ENCODE measurements around the gene KNOP1. TPM values are rescaled to one million over a fixed set of nuclear protein-coding genes. Genes with fewer than 3 reads are reported as not detected.

KNOP1 gene
- total RNA-seq, 1 donor from 2014 or later: 11.5 TPM

- Histone ChIP-seq H3K27me3 (ENCODE audit: control insufficient read depth in 3 of 3, insufficient read depth in 3 of 3, low read length in 3 of 3) (no peaks in the 10 kb centered on the region), H3K36me3 (ENCODE audit: control insufficient read depth in 3 of 3, insufficient read depth in 3 of 3, low read length in 3 of 3) (peaks cover 0 to 5% (median 0%) of the 10 kb centered on the region in 3 donors), H3K9me3 (ENCODE audit: control insufficient read depth in 3 of 3, low read length in 3 of 3) (no peaks in the 10 kb centered on the region), H3K9ac (ENCODE audit: low read depth in 1 of 3, low read length in 3 of 3) (no peak overlapping the region), H3K4me3 (ENCODE audit: low read length in 3 of 3) (no peak overlapping the region), H3K27ac (ENCODE audit: low read depth, low read length) (no peak overlapping the region), H3K4me1 (ENCODE audit: control insufficient read depth in 3 of 3, insufficient read depth in 3 of 3, low read length in 3 of 3) (no peaks in the 10 kb centered on the region)
These were observed 23.3 kb upstream of the KNOP1 start for GRCh38 chr16:19741354-19741753.

DNA sequence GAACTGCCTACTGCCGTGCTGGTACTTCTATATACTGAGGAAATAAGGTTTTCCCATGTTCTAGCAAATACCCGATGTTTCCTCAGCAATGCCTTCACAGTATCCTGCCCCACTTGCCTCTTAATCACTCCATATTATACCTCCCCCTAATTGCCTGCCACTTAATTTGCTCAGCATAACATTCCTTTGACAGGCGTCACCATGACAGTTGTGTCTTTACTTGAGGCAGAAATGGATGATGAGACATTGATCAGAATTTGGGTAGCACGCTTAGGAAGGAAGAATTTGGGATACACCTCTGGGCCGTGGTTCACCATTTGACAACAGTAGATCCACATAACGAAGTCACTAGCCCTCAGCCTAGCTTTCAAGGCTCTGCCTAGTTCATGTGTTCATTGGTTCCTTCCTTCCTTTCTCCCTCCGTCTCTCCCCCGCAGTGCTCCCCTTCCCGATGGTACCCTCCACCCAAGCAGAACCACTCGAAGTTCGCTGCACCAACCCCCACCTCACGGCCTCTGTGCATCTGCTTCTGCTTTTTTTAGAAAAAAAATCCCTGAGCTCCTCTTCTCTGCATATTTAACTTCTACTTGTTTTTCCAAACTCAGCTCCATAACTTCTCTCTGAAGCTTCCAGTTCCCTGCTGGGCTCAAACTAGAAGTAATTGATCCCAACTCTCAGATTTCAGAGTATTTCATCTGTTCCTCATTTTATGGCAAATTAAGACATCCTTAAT is 19.4 kb upstream of the KNOP1 start:
- Histone ChIP-seq H3K27me3 (ENCODE audit: control insufficient read depth in 3 of 3, insufficient read depth in 3 of 3, low read length in 3 of 3) (no peaks in the 10 kb centered on the region), H3K4me1 (ENCODE audit: control insufficient read depth in 3 of 3, insufficient read depth in 3 of 3, low read length in 3 of 3) (peaks cover 6 to 15% (median 9%) of the 10 kb centered on the region in 3 donors), H3K9ac (ENCODE audit: low read depth in 1 of 3, low read length in 3 of 3) (no peak overlapping the region), H3K4me3 (ENCODE audit: low read length in 3 of 3) (no peak overlapping the region), H3K9me3 (ENCODE audit: control insufficient read depth in 3 of 3, low read length in 3 of 3) (no peaks in the 10 kb centered on the region), H3K36me3 (ENCODE audit: control insufficient read depth in 3 of 3, insufficient read depth in 3 of 3, low read length in 3 of 3) (peaks cover 0 to 5% (median 0%) of the 10 kb centered on the region in 3 donors), H3K27ac (ENCODE audit: low read depth, low read length) (no peak overlapping the region)

DNA sequence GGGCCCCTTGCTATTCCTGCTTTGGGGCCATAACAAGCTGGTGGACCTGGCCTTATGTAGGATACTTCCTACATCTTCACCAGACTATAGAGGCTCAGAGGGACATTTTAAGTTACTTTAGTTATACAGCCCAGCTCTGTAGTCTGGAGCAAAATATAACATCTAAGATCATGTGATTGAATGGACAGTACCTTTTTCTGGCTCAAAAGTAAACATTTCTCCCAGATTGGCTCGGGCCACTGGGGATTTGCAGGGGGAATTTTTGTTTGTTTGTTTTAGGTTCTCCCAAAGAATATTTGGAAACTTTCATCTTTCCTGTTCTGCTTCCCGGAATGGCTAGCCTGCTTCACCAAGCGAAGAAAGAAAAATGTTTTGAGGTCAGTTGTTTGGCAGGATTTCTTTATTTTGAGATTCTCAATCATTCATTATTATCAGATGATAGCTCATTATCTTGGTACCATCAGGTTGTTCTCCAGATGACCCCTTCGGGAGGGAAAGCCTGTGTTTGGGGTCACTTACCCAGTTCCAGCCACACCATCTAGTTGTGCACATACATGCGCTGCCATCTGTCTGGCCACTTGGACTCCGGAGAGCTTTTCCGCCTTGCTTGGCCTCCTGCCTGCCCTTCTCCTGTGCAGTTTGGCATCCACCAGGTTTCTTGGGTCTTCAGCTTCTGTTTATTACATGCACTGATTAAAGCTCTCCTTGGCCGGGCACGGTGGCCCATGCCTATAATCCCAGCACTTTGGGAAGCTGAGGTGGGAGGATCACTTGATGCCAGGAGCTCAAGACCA is 17.2 kb upstream of the KNOP1 start:
- no peaks in the 10 kb centered on the region for H3K9me3 ChIP-seq (ENCODE audit: control insufficient read depth in 3 of 3, low read length in 3 of 3)
- peak overlapping the region; percentile 44 for H3K27ac ChIP-seq (ENCODE audit: low read depth, low read length)
- peaks cover 6 to 15% (median 9%) of the 10 kb centered on the region in 3 donors for H3K4me1 ChIP-seq (ENCODE audit: control insufficient read depth in 3 of 3, insufficient read depth in 3 of 3, low read length in 3 of 3)
- no peaks in the 10 kb centered on the region for H3K27me3 ChIP-seq (ENCODE audit: control insufficient read depth in 3 of 3, insufficient read depth in 3 of 3, low read length in 3 of 3)
- H3K36me3 ChIP-seq (ENCODE audit: control insufficient read depth in 3 of 3, insufficient read depth in 3 of 3, low read length in 3 of 3): peaks cover 0 to 5% (median 0%) of the 10 kb centered on the region in 3 donors
- H3K9ac ChIP-seq (ENCODE audit: low read depth in 1 of 3, low read length in 3 of 3): no peak overlapping the region
- no peak overlapping the region for H3K4me3 ChIP-seq (ENCODE audit: low read length in 3 of 3)

GRCh38 chr16:19733551-19733950 is 15.5 kb upstream of the KNOP1 start:
- Histone ChIP-seq H3K4me1 (ENCODE audit: control insufficient read depth in 3 of 3, insufficient read depth in 3 of 3, low read length in 3 of 3) (peaks cover 6 to 15% (median 9%) of the 10 kb centered on the region in 3 donors), H3K9ac (ENCODE audit: low read depth in 1 of 3, low read length in 3 of 3) (no peak overlapping the region), H3K9me3 (ENCODE audit: control insufficient read depth in 3 of 3, low read length in 3 of 3) (no peaks in the 10 kb centered on the region), H3K36me3 (ENCODE audit: control insufficient read depth in 3 of 3, insufficient read depth in 3 of 3, low read length in 3 of 3) (peaks cover 0 to 3% (median 0%) of the 10 kb centered on the region in 3 donors), H3K4me3 (ENCODE audit: low read length in 3 of 3) (no peak overlapping the region), H3K27ac (ENCODE audit: low read depth, low read length) (no peak overlapping the region), H3K27me3 (ENCODE audit: control insufficient read depth in 3 of 3, insufficient read depth in 3 of 3, low read length in 3 of 3) (no peaks in the 10 kb centered on the region)

DNA sequence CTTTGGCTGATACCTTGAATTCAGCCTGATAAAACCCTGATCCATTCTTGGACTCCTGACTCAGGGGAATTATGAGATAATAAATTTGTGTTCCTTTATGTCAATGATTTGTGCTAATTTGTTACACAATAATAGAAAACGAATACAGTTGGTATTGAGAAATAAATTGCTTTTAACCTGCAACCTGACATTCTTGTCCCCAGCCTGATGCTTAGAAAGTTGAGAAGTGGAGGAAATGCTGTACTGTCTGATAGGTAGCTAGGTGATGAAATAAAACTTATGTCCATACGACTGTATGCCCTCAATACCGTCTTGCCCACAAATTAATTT is 10.6 kb upstream of the KNOP1 start:
- no peaks in the 10 kb centered on the region for H3K9me3 ChIP-seq (ENCODE audit: control insufficient read depth in 3 of 3, low read length in 3 of 3)

GRCh38 chr16:19722981-19723380 is 5.0 kb upstream of the KNOP1 start:
- Histone ChIP-seq H3K9me3 (ENCODE audit: control insufficient read depth in 3 of 3, low read length in 3 of 3) (no peaks in the 10 kb centered on the region), H3K4me3 (ENCODE audit: low read length in 3 of 3) (no peak overlapping the region), H3K36me3 (ENCODE audit: control insufficient read depth in 3 of 3, insufficient read depth in 3 of 3, low read length in 3 of 3) (no peaks in the 10 kb centered on the region), H3K27me3 (ENCODE audit: control insufficient read depth in 3 of 3, insufficient read depth in 3 of 3, low read length in 3 of 3) (no peaks in the 10 kb centered on the region), H3K9ac (ENCODE audit: low read depth in 1 of 3, low read length in 3 of 3) (no peak overlapping the region), H3K27ac (ENCODE audit: low read depth, low read length) (no peak overlapping the region), H3K4me1 (ENCODE audit: control insufficient read depth in 3 of 3, insufficient read depth in 3 of 3, low read length in 3 of 3) (peaks cover 6 to 13% (median 6%) of the 10 kb centered on the region in 3 donors)

More for the DNA sequence above, 10.6 kb upstream of the KNOP1 start:
- no peak overlapping the region for H3K4me3 ChIP-seq (ENCODE audit: low read length in 3 of 3)
- H3K9ac ChIP-seq (ENCODE audit: low read depth in 1 of 3, low read length in 3 of 3): no peak overlapping the region
- H3K27me3 ChIP-seq (ENCODE audit: control insufficient read depth in 3 of 3, insufficient read depth in 3 of 3, low read length in 3 of 3): no peaks in the 10 kb centered on the region
- no peaks in the 10 kb centered on the region for H3K4me1 ChIP-seq (ENCODE audit: control insufficient read depth in 3 of 3, insufficient read depth in 3 of 3, low read length in 3 of 3)
- H3K27ac ChIP-seq (ENCODE audit: low read depth, low read length): no peak overlapping the region
- H3K36me3 ChIP-seq (ENCODE audit: control insufficient read depth in 3 of 3, insufficient read depth in 3 of 3, low read length in 3 of 3): no peaks in the 10 kb centered on the region

DNA sequence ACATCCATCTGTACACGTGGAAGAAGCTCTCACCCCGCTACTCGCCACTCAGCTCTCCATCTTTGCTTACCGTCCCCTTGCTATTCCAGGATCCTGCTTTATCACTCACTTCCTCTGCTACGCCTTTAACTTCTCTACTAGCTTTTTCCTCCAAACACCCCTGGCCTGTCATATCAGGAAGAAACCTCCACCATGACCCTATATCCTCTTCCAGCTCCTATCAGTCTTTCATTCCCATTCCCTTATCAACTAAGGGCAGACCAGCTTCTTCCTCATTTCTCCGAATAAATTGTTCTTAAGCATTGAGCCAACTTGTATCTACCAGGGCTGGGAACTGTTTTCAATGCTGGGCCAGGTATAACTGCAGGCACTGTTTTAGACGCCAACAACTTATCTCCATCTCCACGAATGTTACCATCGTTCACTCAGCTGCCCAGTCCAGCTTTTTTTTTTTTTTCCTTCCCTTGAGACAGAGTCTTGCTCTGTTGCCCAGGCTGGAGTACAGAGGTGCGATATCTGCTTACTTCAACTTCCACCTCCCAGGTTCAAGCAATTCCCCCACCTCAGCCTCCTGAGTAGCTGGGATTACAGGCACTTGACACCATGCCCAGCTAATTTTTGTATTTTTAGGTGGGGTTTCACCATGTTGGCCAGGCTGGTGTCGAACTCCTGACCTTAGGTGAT is 4.4 kb upstream of the KNOP1 start:
- H3K4me1 ChIP-seq (ENCODE audit: control insufficient read depth in 3 of 3, insufficient read depth in 3 of 3, low read length in 3 of 3): peaks cover 7 to 15% (median 8%) of the 10 kb centered on the region in 3 donors
- no peak overlapping the region for H3K9ac ChIP-seq (ENCODE audit: low read depth in 1 of 3, low read length in 3 of 3)
- H3K9me3 ChIP-seq (ENCODE audit: control insufficient read depth in 3 of 3, low read length in 3 of 3): no peaks in the 10 kb centered on the region
- H3K36me3 ChIP-seq (ENCODE audit: control insufficient read depth in 3 of 3, insufficient read depth in 3 of 3, low read length in 3 of 3): no peaks in the 10 kb centered on the region
- H3K4me3 ChIP-seq (ENCODE audit: low read length in 3 of 3): no peak overlapping the region
- no peaks in the 10 kb centered on the region for H3K27me3 ChIP-seq (ENCODE audit: control insufficient read depth in 3 of 3, insufficient read depth in 3 of 3, low read length in 3 of 3)
- H3K27ac ChIP-seq (ENCODE audit: low read depth, low read length): no peak overlapping the region

DNA sequence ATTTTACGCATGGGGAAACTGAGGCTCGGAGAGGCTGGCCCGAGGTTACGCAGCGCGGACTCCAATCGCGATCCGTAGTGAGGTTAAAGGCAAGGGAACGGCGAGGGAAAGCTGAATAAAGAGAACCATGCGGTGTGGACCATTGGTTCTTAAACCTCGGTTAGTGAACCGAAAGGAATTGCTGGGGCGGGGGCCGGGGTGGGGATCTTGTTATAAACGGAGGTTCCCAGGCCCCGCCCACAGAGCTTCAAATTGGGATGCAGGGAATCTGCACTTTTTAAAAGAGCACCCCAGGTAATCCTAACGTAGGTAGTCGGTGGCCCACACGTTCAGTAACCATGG is 568 bp upstream of the KNOP1 start:
- Histone ChIP-seq H3K9ac (ENCODE audit: low read depth in 1 of 3, low read length in 3 of 3) (peak overlapping the region; percentile 77 to 94 (median 86)), H3K27ac (ENCODE audit: low read depth, low read length) (peak overlapping the region; percentile 59), H3K4me1 (ENCODE audit: control insufficient read depth in 3 of 3, insufficient read depth in 3 of 3, low read length in 3 of 3) (peaks cover 21 to 30% (median 24%) of the 10 kb centered on the region in 3 donors), H3K9me3 (ENCODE audit: control insufficient read depth in 3 of 3, low read length in 3 of 3) (no peaks in the 10 kb centered on the region), H3K27me3 (ENCODE audit: control insufficient read depth in 3 of 3, insufficient read depth in 3 of 3, low read length in 3 of 3) (no peaks in the 10 kb centered on the region), H3K4me3 (ENCODE audit: low read length in 3 of 3) (peak overlapping the region; percentile 91 to 100 (median 98)), H3K36me3 (ENCODE audit: control insufficient read depth in 3 of 3, insufficient read depth in 3 of 3, low read length in 3 of 3) (peaks cover 5 to 13% (median 12%) of the 10 kb centered on the region in 3 donors)

DNA sequence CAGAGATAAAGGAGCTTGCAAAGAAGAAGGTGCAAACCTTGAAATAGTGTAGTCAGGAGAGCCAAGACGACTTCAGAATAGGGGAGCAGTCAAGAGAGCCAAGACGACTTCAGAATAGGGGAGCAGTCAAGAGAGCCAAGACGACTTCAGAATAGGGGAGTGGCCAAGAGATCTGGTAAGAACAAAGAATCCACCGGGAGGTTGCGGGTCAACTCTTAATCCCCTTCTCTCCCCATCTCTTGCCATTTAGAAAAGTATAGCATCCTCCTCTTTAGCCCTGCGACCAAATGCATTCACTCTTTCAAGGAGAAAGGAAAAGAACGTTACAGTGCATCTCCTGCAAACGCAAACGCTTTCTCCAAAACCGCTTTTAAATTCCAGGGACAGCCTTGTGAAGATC is 713 bp downstream of the KNOP1 start:
- H3K4me1 ChIP-seq (ENCODE audit: control insufficient read depth in 3 of 3, insufficient read depth in 3 of 3, low read length in 3 of 3): peaks cover 21 to 30% (median 24%) of the 10 kb centered on the region in 3 donors
- peak overlapping the region; percentile 59 for H3K27ac ChIP-seq (ENCODE audit: low read depth, low read length)

More for the DNA sequence above, 713 bp downstream of the KNOP1 start:
- Histone ChIP-seq H3K27me3 (ENCODE audit: control insufficient read depth in 3 of 3, insufficient read depth in 3 of 3, low read length in 3 of 3) (no peaks in the 10 kb centered on the region), H3K36me3 (ENCODE audit: control insufficient read depth in 3 of 3, insufficient read depth in 3 of 3, low read length in 3 of 3) (peaks cover 11 to 20% (median 17%) of the 10 kb centered on the region in 3 donors), H3K9me3 (ENCODE audit: control insufficient read depth in 3 of 3, low read length in 3 of 3) (no peaks in the 10 kb centered on the region), H3K9ac (ENCODE audit: low read depth in 1 of 3, low read length in 3 of 3) (peak overlapping the region; percentile 77 to 94 (median 88)), H3K4me3 (ENCODE audit: low read length in 3 of 3) (peak overlapping the region; percentile 91 to 100 (median 98))

All from skeletal muscle tissue (tissue), 4 donors.